Sigmoid colon (tissue), 7 donors: ENCODE measurements around the gene ISYNA1. TPM values are rescaled to one million over a fixed set of nuclear protein-coding genes. Genes with fewer than 3 reads are reported as not detected.

Source experiments
- DNase-seq: peaks from one replicate; pipeline ENCODE4 v3.0.0-alpha.2; 2019
- H3K27ac ChIP-seq, 4 donors: fragments of 200-600 bp; sonication (generic); one replicate each; pipeline ENCODE4 v1.5.1; 2016 to 2019; ENCODE audit warnings: mild to moderate bottlenecking in 1 of 4
- H3K27me3 ChIP-seq, 3 donors: fragments of 200-600 bp; sonication (generic); one replicate each; pipeline ENCODE4 v1.5.1; 2019; ENCODE audit warnings: mild to moderate bottlenecking in 1 of 3
- H3K36me3 ChIP-seq, 4 donors: fragments of 200-600 bp; sonication (generic); one replicate each; pipeline ENCODE4 v1.5.1; 2016 to 2019
- H3K4me1 ChIP-seq, 4 donors: fragments of 200-600 bp; sonication (generic); one replicate each; pipeline ENCODE4 v1.5.1; 2017 to 2019
- H3K4me3 ChIP-seq, 4 donors: fragments of 200-600 bp; sonication (generic); one replicate each; pipeline ENCODE4 v1.5.1; 2017 to 2019; ENCODE audit warnings: mild to moderate bottlenecking in 2 of 4, moderate library complexity in 1 of 4
- H3K9me3 ChIP-seq, 4 donors: fragments of 200-600 bp in 3 of 4; sonication (generic) in 3 of 4; one replicate each; pipeline versions ENCODE4 v1.5.1 to v1.6.1; 2013 to 2019
- EP300 ChIP-seq, 4 donors: sonication (generic); formaldehyde crosslinking; IDR thresholded peaks; one replicate each; pipeline ENCODE4 v1.6.1; 2017; ENCODE audit warnings: antibody characterized with exemption in 4 of 4
- POLR2A ChIP-seq, 2 donors: fragments of 450-650 bp; IDR thresholded peaks; one replicate each; pipeline ENCODE4 v1.6.1; 2016; ENCODE audit warnings: antibody characterized with exemption in 2 of 2, mild to moderate bottlenecking in 2 of 2, moderate library complexity in 2 of 2
- POLR2AphosphoS5 ChIP-seq, 4 donors: sonication (generic); formaldehyde crosslinking; IDR thresholded peaks; one replicate each; pipeline ENCODE4 v1.6.1; 2017; ENCODE audit warnings: antibody characterized with exemption in 4 of 4
- WGBS, 2 donors: extraction: QIAGEN DNeasy Blood & Tissue Kit; methylation state at CpG; one replicate each; pipeline ENCODE4 v1.1.7; 2013; 5-methylcytosine and 5-hydroxymethylcytosine counted together
- intact Hi-C: fragments of 100-400 bp; cut with DNase I; formaldehyde crosslinking; loops from one replicate; pipeline ENCODE4 v1.15.1; 2023
- polyA plus RNA-seq, 3 donors: library from polyadenylated mRNA; stranded (reverse); fragments of 200-250 nt; gene quantifications; one replicate each; pipeline ENCODE4 v1.2.3, GENCODE V29; 2013
- total RNA-seq, 4 donors: library from RNA; depleted of rRNA; stranded (reverse); fragments of >200 nt; gene quantifications; one replicate each; pipeline ENCODE4 v1.1.0, GENCODE V29; 2016
- TF ChIP-seq, protein P1 (sequence below), 4 experiments: fragments of 450-650 bp in 3 of 4; fragments of 200-600 bp in 1 of 4; IDR thresholded peaks; one replicate each; pipeline ENCODE4 v1.5.1; 2016 to 2019; ENCODE audit warnings: antibody characterized with exemption in 4 of 4, mild to moderate bottlenecking in 3 of 4, moderate library complexity in 2 of 4
- donor health status: healthy with polysubstance abuse.
- donor health status: Bipolar disorder and iron deficiency.
- donor health status: healthy.

Gene ISYNA1
- total and polyA plus RNA-seq, 7 donors: 3.7 to 18.7 (median 10.2) TPM

DNA sequence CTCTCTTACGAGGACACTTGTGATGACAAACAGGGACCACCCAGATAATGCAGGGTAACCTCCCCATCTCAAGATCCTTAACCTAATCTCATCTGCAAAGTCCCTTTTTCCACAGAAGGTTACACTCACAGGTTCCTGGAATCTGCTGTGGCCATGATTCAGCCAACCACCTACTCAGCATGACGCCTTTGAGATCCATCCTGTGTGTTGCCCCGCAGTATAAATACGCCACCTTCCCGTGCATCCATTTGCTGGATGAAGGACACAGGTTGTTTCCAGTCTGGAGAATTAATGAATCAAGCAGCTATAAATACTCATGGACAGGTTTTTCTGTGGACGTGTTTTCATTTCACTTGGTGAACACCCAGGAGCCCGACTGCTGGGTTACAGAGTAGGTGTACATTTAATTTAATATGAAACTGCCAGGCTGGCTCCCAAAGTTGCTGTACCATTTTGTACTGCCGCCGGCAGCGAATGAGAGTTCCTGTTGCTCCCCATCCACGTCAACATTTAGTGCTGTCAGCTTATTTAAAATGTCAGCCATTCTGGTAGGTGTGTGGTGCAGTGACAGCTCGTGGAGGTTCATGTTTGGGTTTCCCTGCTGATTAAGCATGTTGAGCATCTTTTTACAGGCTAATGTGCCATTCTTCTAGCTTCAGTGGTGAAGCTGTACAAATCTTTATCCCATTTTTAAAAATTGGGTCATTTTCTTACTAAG is 43.7 kb upstream of the ISYNA1 start:
- H3K27ac ChIP-seq: no peak overlapping the region
- TF ChIP-seq, protein P1, sequence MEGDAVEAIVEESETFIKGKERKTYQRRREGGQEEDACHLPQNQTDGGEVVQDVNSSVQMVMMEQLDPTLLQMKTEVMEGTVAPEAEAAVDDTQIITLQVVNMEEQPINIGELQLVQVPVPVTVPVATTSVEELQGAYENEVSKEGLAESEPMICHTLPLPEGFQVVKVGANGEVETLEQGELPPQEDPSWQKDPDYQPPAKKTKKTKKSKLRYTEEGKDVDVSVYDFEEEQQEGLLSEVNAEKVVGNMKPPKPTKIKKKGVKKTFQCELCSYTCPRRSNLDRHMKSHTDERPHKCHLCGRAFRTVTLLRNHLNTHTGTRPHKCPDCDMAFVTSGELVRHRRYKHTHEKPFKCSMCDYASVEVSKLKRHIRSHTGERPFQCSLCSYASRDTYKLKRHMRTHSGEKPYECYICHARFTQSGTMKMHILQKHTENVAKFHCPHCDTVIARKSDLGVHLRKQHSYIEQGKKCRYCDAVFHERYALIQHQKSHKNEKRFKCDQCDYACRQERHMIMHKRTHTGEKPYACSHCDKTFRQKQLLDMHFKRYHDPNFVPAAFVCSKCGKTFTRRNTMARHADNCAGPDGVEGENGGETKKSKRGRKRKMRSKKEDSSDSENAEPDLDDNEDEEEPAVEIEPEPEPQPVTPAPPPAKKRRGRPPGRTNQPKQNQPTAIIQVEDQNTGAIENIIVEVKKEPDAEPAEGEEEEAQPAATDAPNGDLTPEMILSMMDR (IDR thresholded peaks at IDR 0.05): no peak
- TF ChIP-seq EP300 (IDR thresholded peaks at IDR 0.05) (no peak), POLR2AphosphoS5 (IDR thresholded peaks at IDR 0.05) (no peak), POLR2A (IDR thresholded peaks at IDR 0.05) (no peak)
- no peak overlapping the region for H3K4me3 ChIP-seq
- 93% methylated on average over 12 of the region's 12 CpGs for WGBS, 2 donors
- H3K27me3 ChIP-seq: no peaks in the 10 kb centered on the region
- DNase-seq: no peak
- no peaks in the 10 kb centered on the region for H3K9me3 ChIP-seq
- peaks cover 0 to 70% (median 56%) of the 10 kb centered on the region in 4 donors for H3K4me1 ChIP-seq
- no peaks in the 10 kb centered on the region for H3K36me3 ChIP-seq
- intact Hi-C loops: loop anchor here (2.0 kb wide), 1 partner anchor 37 kb away; no protein-coding TSS in a partner anchor

DNA sequence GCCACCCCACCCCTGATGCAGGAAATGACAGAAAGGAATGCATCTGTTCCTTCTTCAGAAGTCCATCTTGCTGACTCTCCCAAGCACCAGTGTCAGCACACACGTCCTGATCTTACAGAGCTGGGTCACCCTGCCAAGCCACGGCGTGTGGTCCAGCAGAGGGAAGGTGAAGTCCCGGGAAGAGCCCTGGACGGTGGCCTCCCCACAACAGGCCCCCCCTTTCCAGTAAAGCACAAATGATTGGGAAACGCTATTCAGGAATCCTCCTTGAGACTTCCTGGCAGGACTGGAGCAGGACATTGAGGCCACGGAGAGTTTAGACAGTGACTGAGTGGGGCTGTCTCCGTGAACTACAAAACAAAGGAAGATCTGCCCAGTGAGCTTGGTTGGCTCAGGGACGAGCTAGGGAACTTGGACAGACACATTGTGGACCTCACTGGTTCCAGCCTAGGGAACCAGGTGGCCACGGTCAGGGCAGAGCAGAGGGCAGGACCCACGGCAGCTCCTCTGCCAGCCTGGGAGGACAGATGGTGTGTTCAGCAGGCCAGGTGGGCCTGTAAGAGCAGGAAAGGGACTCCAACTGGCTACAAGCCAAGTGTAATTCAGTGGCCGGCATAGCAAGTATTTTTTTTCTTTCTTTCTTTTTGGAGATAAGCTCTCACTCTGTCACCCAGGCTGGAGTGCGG is 42.2 kb upstream of the ISYNA1 start:
- Histone ChIP-seq H3K36me3 (no peaks in the 10 kb centered on the region), H3K27me3 (no peaks in the 10 kb centered on the region), H3K4me3 (no peak overlapping the region), H3K27ac (peak overlapping the region; percentile 78 to 87 (median 83)), H3K9me3 (no peaks in the 10 kb centered on the region), H3K4me1 (peaks cover 0 to 62% (median 53%) of the 10 kb centered on the region in 4 donors)
- 54 to 55% methylated on average over 13 of the region's 13 CpGs for WGBS, 2 donors
- DNase-seq: peak; percentile 97
- intact Hi-C loops: loop anchor here (2.0 kb wide), 1 partner anchor 39 kb away; no protein-coding TSS in a partner anchor
- peak; percentile 63 to 94 (median 85) for TF ChIP-seq EP300 (IDR thresholded peaks at IDR 0.05)
- peak; percentile 69 to 94 (median 82) for TF ChIP-seq POLR2AphosphoS5 (IDR thresholded peaks at IDR 0.05)
- no peak for TF ChIP-seq POLR2A (IDR thresholded peaks at IDR 0.05)
- TF ChIP-seq, protein P1 (IDR thresholded peaks at IDR 0.05): no peak

DNA sequence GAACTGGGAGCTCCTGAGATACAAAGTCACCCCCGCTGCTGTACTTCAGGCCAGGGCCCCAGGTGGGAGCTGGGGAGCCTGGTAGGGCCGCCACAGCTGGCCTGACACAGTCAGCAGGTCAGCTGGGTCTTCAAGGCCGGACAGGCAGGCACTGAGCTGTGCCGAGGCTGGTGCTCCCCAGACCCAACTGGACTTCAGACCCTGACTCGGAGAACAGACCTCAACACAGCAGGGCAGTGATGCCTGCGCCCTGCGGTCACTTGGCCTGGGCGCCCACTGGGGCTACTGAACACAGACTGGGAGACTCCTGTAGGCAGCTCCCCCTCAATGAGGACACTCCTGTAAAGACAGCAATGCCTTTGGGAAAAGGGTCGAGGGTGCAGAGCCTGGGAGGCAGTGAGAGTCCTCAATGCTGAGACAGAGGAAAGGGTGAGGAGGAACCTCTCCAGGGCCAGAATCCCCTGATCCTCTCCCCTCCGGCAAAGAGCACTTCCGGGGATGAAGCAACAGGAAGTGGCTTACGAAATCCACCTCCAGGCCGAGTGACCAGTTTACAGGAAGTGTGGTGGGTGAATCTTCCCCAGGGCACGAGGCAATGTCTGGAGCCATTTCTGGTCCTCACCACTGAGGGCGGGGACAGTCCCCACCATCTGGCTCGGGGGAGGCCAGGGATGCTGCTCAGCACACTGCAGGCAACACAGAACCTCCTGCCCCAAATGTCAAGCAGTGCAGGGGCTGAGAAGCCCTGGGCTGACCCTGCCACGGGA is 40.8 kb upstream of the ISYNA1 start:
- Histone ChIP-seq H3K4me1 (peaks cover 0 to 70% (median 61%) of the 10 kb centered on the region in 4 donors), H3K27me3 (no peaks in the 10 kb centered on the region), H3K36me3 (no peaks in the 10 kb centered on the region), H3K27ac (peak overlapping the region; percentile 78 to 87 (median 83)), H3K9me3 (no peaks in the 10 kb centered on the region), H3K4me3 (no peak overlapping the region)
- intact Hi-C loops: no loop called here
- DNase-seq: peak; percentile 94
- peak in 3 of 4 donors; percentile 63 to 80 (median 78) for TF ChIP-seq EP300 (IDR thresholded peaks at IDR 0.05)
- TF ChIP-seq POLR2AphosphoS5 (IDR thresholded peaks at IDR 0.05): peak; percentile 43 to 89 (median 64)
- no peak for TF ChIP-seq POLR2A (IDR thresholded peaks at IDR 0.05)
- TF ChIP-seq, protein P1 (IDR thresholded peaks at IDR 0.05): no peak
- WGBS, 2 donors: 64 to 70% methylated on average over 17 of the region's 17 CpGs

DNA sequence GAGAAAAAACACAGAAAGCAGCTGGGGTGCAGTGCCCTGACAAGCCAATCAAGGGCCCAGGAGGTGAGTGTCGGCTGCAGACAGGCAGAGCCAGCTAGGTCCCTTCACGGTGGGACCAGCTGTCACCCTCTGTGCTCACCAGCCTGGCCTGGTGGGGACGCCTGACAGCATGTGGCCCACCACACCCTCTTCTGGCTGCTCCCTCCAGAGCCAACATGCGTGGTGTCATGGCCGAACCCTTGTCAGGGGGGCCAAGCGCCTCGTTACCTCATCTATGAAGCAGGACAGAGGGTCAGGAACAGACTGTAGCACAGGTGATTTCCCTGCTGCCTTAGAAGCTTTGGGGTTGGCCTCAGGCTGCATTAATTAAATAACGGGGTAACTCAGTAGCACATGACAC is 40.0 kb upstream of the ISYNA1 start:
- Histone ChIP-seq H3K27me3 (no peaks in the 10 kb centered on the region), H3K36me3 (peaks cover 0 to under 1% (median 0%) of the 10 kb centered on the region in 4 donors), H3K4me1 (peaks cover 0 to 70% (median 66%) of the 10 kb centered on the region in 4 donors), H3K4me3 (no peak overlapping the region), H3K27ac (peak overlapping the region; percentile 78 to 87 (median 83)), H3K9me3 (no peaks in the 10 kb centered on the region)
- TF ChIP-seq, protein P1 (IDR thresholded peaks at IDR 0.05): no peak
- TF ChIP-seq POLR2AphosphoS5 (IDR thresholded peaks at IDR 0.05): no peak
- no peak for TF ChIP-seq POLR2A (IDR thresholded peaks at IDR 0.05)
- no peak for TF ChIP-seq EP300 (IDR thresholded peaks at IDR 0.05)
- 73 to 89% methylated on average over 8 of the region's 8 CpGs for WGBS, 2 donors
- intact Hi-C loops: no loop called here
- DNase-seq: no peak
